NCI-H69 (cell line): Measurements from ENCODE around the gene DIS3L2.
"Not testable (repeated sequence)": the region's sequence is repeated elsewhere in the genome, so short reads cannot be mapped to it uniquely, and the experiment has no call there.

Experiments
- DNase-seq: peaks from one replicate; lab custom pipeline; 2025; lab: John Stamatoyannopoulos, UW

Gene DIS3L2

GRCh38 chr2:232299084-232299483 lies 337.6 kb downstream of the DIS3L2 start:
- no peak for DNase-seq

- no peak for DNase-seq
Measured at GRCh38 chr2:232299927-232300674, 338.6 kb downstream of the DIS3L2 start.

GRCh38 chr2:232300894-232301387 lies 339.4 kb downstream of the DIS3L2 start:
- DNase-seq = peak; percentile 78

GRCh38 chr2:232304236-232304635 lies 342.7 kb downstream of the DIS3L2 start:
- no peak for DNase-seq

- DNase-seq = no peak
Measured at GRCh38 chr2:232306741-232307305, 345.3 kb downstream of the DIS3L2 start.

GRCh38 chr2:232307854-232308253 lies 346.3 kb downstream of the DIS3L2 start:
- DNase-seq = no peak

GRCh38 chr2:232308986-232309385 lies 347.5 kb downstream of the DIS3L2 start:
- DNase-seq = no peak

- DNase-seq = no peak
Measured at GRCh38 chr2:232309592-232309991, 348.1 kb downstream of the DIS3L2 start.

- no peak for DNase-seq
Measured at GRCh38 chr2:232310121-232310520, 348.6 kb downstream of the DIS3L2 start.

- DNase-seq = no peak
Measured at GRCh38 chr2:232310696-232311095, 349.2 kb downstream of the DIS3L2 start.

GRCh38 chr2:232313645-232314044 lies 352.1 kb downstream of the DIS3L2 start:
- not testable (repeated sequence) for DNase-seq

GRCh38 chr2:232315049-232315922 lies 353.8 kb downstream of the DIS3L2 start:
- no peak for DNase-seq

GRCh38 chr2:232315923-232316299 lies 354.4 kb downstream of the DIS3L2 start:
- no peak for DNase-seq

- no peak for DNase-seq
Measured at GRCh38 chr2:232316461-232317330, 355.2 kb downstream of the DIS3L2 start.

- DNase-seq = no peak
Measured at GRCh38 chr2:232318169-232318855, 356.8 kb downstream of the DIS3L2 start.

GRCh38 chr2:232319067-232319802 lies 357.7 kb downstream of the DIS3L2 start:
- DNase-seq = no peak

- no peak for DNase-seq
Measured at GRCh38 chr2:232319803-232320442, 358.4 kb downstream of the DIS3L2 start.

- no peak for DNase-seq
Measured at GRCh38 chr2:232320443-232320803, 358.9 kb downstream of the DIS3L2 start.

GRCh38 chr2:232321156-232321816 lies 359.8 kb downstream of the DIS3L2 start:
- DNase-seq = no peak
